ENCODE data around the gene HEATR5B. TPM values are rescaled to one million over a fixed set of nuclear protein-coding genes. Genes with fewer than 3 reads are reported as not detected.

HEATR5B gene
- total and polyA plus RNA-seq, 9 of the 15 experiments (the other 6 are each of a cell fraction or from before 2014, with no cell fraction given), result 4.2 to 21.7 (median 12.2) TPM

- TF ChIP-seq CBX8 (IDR thresholded peaks at IDR 0.05; ENCODE audit: borderline replicate concordance, extremely low read depth, low read depth, low read length, poor library complexity, severe bottlenecking) (no peak), POLR2A (conservative IDR thresholded peaks at IDR 0.05) (peak; percentile 87), STAT5A (IDR thresholded peaks at IDR 0.05; ENCODE audit: borderline replicate concordance, low read length) (no peak), ATF7 (IDR thresholded peaks at IDR 0.05) (peak; percentile 39; the same call in 1 of the 2 replicates), BRCA1 (IDR thresholded peaks at IDR 0.05) (no peak), BRCA1 (CRISPR knock-in tag; IDR thresholded peaks at IDR 0.05) (no peak), SNRNP70 (optimal IDR thresholded peaks at IDR 0.05; ENCODE audit: low read depth, low read length) (no peak), SUPT5H (IDR thresholded peaks at IDR 0.05) (peak; percentile 85), TAF1 (IDR thresholded peaks at IDR 0.05; ENCODE audit: control insufficient read depth, extremely low read depth, insufficient read depth, low read length, severe bottlenecking) (peak; percentile 67), MCM2 (IDR thresholded peaks at IDR 0.05; ENCODE audit: low read depth) (no peak), CREBBP (IDR thresholded peaks at IDR 0.05; ENCODE audit: low read depth, low read length) (no peak), MAZ (CRISPR knock-in tag; conservative IDR thresholded peaks at IDR 0.05 in 1 of 2, IDR thresholded peaks at IDR 0.05 in 1 of 2) (peak in 1 of 2 experiments; percentile 38; a peak in 1 of 4 replicates), ZC3H4 (CRISPR knock-in tag; IDR thresholded peaks at IDR 0.05; ENCODE audit: borderline replicate concordance) (no peak), RFX1 (IDR thresholded peaks at IDR 0.05) (no peak), FOSL1 (tag; conservative IDR thresholded peaks at IDR 0.05) (no peak), MECOM (CRISPR knock-in tag; IDR thresholded peaks at IDR 0.05) (no peak), SLC30A9 (CRISPR knock-in tag; IDR thresholded peaks at IDR 0.05) (no peak), PKNOX1 (IDR thresholded peaks at IDR 0.05) (peak; percentile 69), FOXP4 (CRISPR knock-in tag; IDR thresholded peaks at IDR 0.05; ENCODE audit: borderline replicate concordance) (peak; percentile 73; the same call in 1 of the 2 replicates), ZNF431 (CRISPR knock-in tag; IDR thresholded peaks at IDR 0.05) (no peak; the same call in 1 of the 2 replicates), MTA3 (IDR thresholded peaks at IDR 0.05; ENCODE audit: borderline replicate concordance) (peak; percentile 45; the same call in 1 of the 2 replicates), FOXA3 (CRISPR knock-in tag; conservative IDR thresholded peaks at IDR 0.05 in 1 of 2, IDR thresholded peaks at IDR 0.05 in 1 of 2) (peak in 1 of 2 experiments; percentile 12; a peak in 1 of 4 replicates)
- TF ChIP-seq, protein P1, sequence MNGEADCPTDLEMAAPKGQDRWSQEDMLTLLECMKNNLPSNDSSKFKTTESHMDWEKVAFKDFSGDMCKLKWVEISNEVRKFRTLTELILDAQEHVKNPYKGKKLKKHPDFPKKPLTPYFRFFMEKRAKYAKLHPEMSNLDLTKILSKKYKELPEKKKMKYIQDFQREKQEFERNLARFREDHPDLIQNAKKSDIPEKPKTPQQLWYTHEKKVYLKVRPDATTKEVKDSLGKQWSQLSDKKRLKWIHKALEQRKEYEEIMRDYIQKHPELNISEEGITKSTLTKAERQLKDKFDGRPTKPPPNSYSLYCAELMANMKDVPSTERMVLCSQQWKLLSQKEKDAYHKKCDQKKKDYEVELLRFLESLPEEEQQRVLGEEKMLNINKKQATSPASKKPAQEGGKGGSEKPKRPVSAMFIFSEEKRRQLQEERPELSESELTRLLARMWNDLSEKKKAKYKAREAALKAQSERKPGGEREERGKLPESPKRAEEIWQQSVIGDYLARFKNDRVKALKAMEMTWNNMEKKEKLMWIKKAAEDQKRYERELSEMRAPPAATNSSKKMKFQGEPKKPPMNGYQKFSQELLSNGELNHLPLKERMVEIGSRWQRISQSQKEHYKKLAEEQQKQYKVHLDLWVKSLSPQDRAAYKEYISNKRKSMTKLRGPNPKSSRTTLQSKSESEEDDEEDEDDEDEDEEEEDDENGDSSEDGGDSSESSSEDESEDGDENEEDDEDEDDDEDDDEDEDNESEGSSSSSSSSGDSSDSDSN (IDR thresholded peaks at IDR 0.05; ENCODE audit: borderline replicate concordance in 1 of 2, low read depth in 2 of 2, low read length in 2 of 2), result peak; percentile 31 to 52; a peak in 2 of 4 replicates
Observed at GRCh38 chr2:37083873-37084794, at the start of gene HEATR5B, which contains the start of gene GPATCH11 (continued).
